NK-92 treated with Interleukin-12 subunit alpha and Interleukin-12 subunit beta, amount 100 ng/mL, for 24 hours (cell line): ENCODE data around the gene ARL2.

Experiments used
- DNase-seq: peaks from one replicate; lab custom pipeline; 2025; lab: John Stamatoyannopoulos, UW

ARL2 gene

GRCh38 chr11:65047581-65048422 is 33.8 kb downstream of the ARL2 start:
- no peak for DNase-seq

GRCh38 chr11:65051398-65051858 is 37.5 kb downstream of the ARL2 start:
- DNase-seq, result no peak

GRCh38 chr11:65053827-65054508 is 40.0 kb downstream of the ARL2 start:
- no peak for DNase-seq

GRCh38 chr11:65055538-65055937 is 41.6 kb downstream of the ARL2 start:
- DNase-seq, result no peak

- no peak for DNase-seq
Measured at GRCh38 chr11:65056999-65057398, 43.0 kb downstream of the ARL2 start.

GRCh38 chr11:65057526-65057925 is 43.6 kb downstream of the ARL2 start:
- DNase-seq, result no peak

GRCh38 chr11:65058012-65058411 is 44.1 kb downstream of the ARL2 start:
- no peak for DNase-seq

GRCh38 chr11:65058419-65059054 is 44.6 kb downstream of the ARL2 start, which contains the start of gene NAALADL1:
Gene NAALADL1, minus strand, starts transcription at chr11:65058553. Its CDS starts 32 bp downstream, at chr11:65058521.
- DNase-seq, result no peak

GRCh38 chr11:65059523-65059922 is 45.6 kb downstream of the ARL2 start:
- DNase-seq, result no peak

GRCh38 chr11:65059959-65060824 is 46.2 kb downstream of the ARL2 start:
- DNase-seq, result no peak

- DNase-seq, result no peak
Measured at GRCh38 chr11:65060913-65061408, 47.0 kb downstream of the ARL2 start.

GRCh38 chr11:65063532-65063931 is 49.6 kb downstream of the ARL2 start:
- no peak for DNase-seq

GRCh38 chr11:65064847-65065240 is 50.9 kb downstream of the ARL2 start:
- no peak for DNase-seq

GRCh38 chr11:65065851-65066250 is 51.9 kb downstream of the ARL2 start:
- no peak for DNase-seq

GRCh38 chr11:65066315-65066714 is 52.4 kb downstream of the ARL2 start:
- no peak for DNase-seq

GRCh38 chr11:65066805-65067291 is 52.9 kb downstream of the ARL2 start:
- DNase-seq, result no peak

- no peak for DNase-seq
Measured at GRCh38 chr11:65067446-65067845, 53.5 kb downstream of the ARL2 start.

GRCh38 chr11:65069217-65069616 is 55.3 kb downstream of the ARL2 start:
- DNase-seq, result peak; percentile 63
